PC-9 (cell line): Measurements from ENCODE around the gene GPX4. TPM values are rescaled to one million over a fixed set of nuclear protein-coding genes. Genes with fewer than 3 reads are reported as not detected.

Experiments
- Bru-seq: library from RNA; stranded (reverse); fragments of 400-500 nt; gene quantifications from one replicate; lab custom pipeline; 2021; lab: Mats Ljungman, UMichigan
- BruChase-seq, 2 experiments: library from RNA; stranded (reverse); fragments of 400-500 nt; gene quantifications; one replicate each; lab custom pipeline; 2021; lab: Mats Ljungman, UMichigan
- BruUV-seq: library from RNA; stranded (reverse); fragments of 400-500 nt; replicated peaks from 2 replicates; lab custom pipeline; 2021; lab: Mats Ljungman, UMichigan
- CTCF ChIA-PET: fragments of 300-600 bp; sonication (Branson Sonifier 250); formaldehyde crosslinking; loops from one replicate; lab custom pipeline; 2022; ENCODE audit warnings: antibody characterized with exemption; lab: Charles Lee
- POLR2A ChIA-PET: fragments of 300-600 bp; sonication (Branson Sonifier 250); formaldehyde crosslinking; loops from one replicate; lab custom pipeline; 2022; ENCODE audit warnings: antibody characterized with exemption; ENCODE audit not compliant: unreplicated experiment; lab: Charles Lee
- DNase-seq, 2 experiments: peaks; one replicate each; pipeline versions ENCODE4 v3.0.0 to v3.0.0-alpha.2; 2015 to 2022; ENCODE audit warnings: mixed read lengths in 1 of 2
- H2AFZ ChIP-seq: fragments of 200-600 bp; sonication (generic); 2 replicates; pipeline ENCODE4 v1.8.1; 2017; ENCODE audit warnings: antibody characterized with exemption
- H3F3A ChIP-seq: fragments of 200-600 bp; sonication (generic); 2 replicates; pipeline ENCODE4 v1.8.1; 2017; ENCODE audit warnings: antibody characterized with exemption, mild to moderate bottlenecking, low read depth; ENCODE audit not compliant: insufficient read depth
- H3K27ac ChIP-seq: fragments of 200-600 bp; sonication (generic); 2 replicates; pipeline ENCODE4 v1.6.1; 2016; ENCODE audit warnings: mixed run types
- H3K27me3 ChIP-seq: fragments of 200-600 bp; sonication (generic); 2 replicates; pipeline ENCODE4 v1.6.1; 2016; ENCODE audit warnings: low read depth, mixed run types; ENCODE audit not compliant: insufficient read depth
- H3K36me3 ChIP-seq: fragments of 200-600 bp; sonication (generic); 2 replicates; pipeline ENCODE4 v1.6.1; 2016; ENCODE audit warnings: low read depth, mixed run types
- H3K4me1 ChIP-seq: fragments of 200-600 bp; sonication (generic); replicated peaks from 2 replicates; pipeline ENCODE4 v1.6.1; 2016; ENCODE audit warnings: mixed run types; ENCODE audit not compliant: insufficient read depth
- H3K4me2 ChIP-seq: fragments of 200-600 bp; sonication (generic); 2 replicates; pipeline ENCODE4 v1.6.1; 2017; ENCODE audit warnings: mixed run types
- H3K4me3 ChIP-seq: fragments of 200-600 bp; sonication (generic); 2 replicates; pipeline ENCODE4 v1.6.1; 2016; ENCODE audit warnings: mixed run types
- H3K79me2 ChIP-seq: fragments of 200-600 bp; sonication (generic); 2 replicates; pipeline ENCODE4 v1.6.1; 2017; ENCODE audit warnings: low read depth, mixed run types
- H3K9me2 ChIP-seq: fragments of 200-600 bp; sonication (generic); 2 replicates; pipeline ENCODE4 v1.8.1; 2017; ENCODE audit warnings: mild to moderate bottlenecking; ENCODE audit not compliant: insufficient read depth
- H3K9me3 ChIP-seq: fragments of 200-600 bp; sonication (generic); 2 replicates; pipeline ENCODE4 v1.8.1; 2016; ENCODE audit warnings: low read depth; ENCODE audit not compliant: insufficient read depth
- H4K20me1 ChIP-seq: fragments of 200-600 bp; sonication (generic); 2 replicates; pipeline ENCODE4 v1.8.1; 2017; ENCODE audit not compliant: insufficient read depth
- CTCF ChIP-seq: fragments of 200-600 bp; sonication (generic); conservative IDR thresholded peaks from 2 replicates; pipeline ENCODE4 v1.6.1; 2017; ENCODE audit warnings: mixed run types, antibody characterized with exemption, mild to moderate bottlenecking, moderate library complexity
- EZH2 ChIP-seq: fragments of 200-600 bp; sonication (generic); IDR thresholded peaks from 2 replicates; pipeline ENCODE4 v1.8.0; 2017; ENCODE audit warnings: antibody characterized with exemption, low read depth
- intact Hi-C: fragments of 100-400 bp; cut with micrococcal nuclease; formaldehyde crosslinking; loops from one replicate; pipeline ENCODE4 v1.10.0; 2022; ENCODE audit not compliant: unreplicated experiment
- long read RNA-seq: library from polyadenylated mRNA; stranded (forward); transcript quantifications from one replicate; pipeline ENCODE4 v2.0.0, GENCODE V29; 2022
- total RNA-seq: library from RNA; stranded (reverse); gene quantifications from 2 replicates; pipeline ENCODE4 v1.2.3, GENCODE V29; 2021

The GPX4 gene
- total RNA-seq (465 and 489 TPM in 2 replicates), Bru-seq, nascent RNA (percentile 92 among the genes with signal in this experiment), BruChase-seq, experiment 1, labeled RNA remaining after a 2-hour chase (percentile 91 among the genes with signal in this experiment), BruChase-seq, experiment 2, labeled RNA remaining after a 6-hour chase (percentile 96 among the genes with signal in this experiment)
- long read RNA-seq, transcript GPX4-204 (6 exons, 536 nt) = minor isoform, 7 of 751 reads
- long read RNA-seq, transcript GPX4-201 (7 exons, 919 nt) = major isoform, 637 of 751 reads
- long read RNA-seq, transcript GPX4-207 (6 exons, 812 nt) = minor isoform, 7 of 751 reads
- long read RNA-seq, partial matches to known transcripts = 14 of 751 reads
- long read RNA-seq, other reads (novel, unspliced or antisense) = 85 of 751 reads

GRCh38 chr19:1103708-1104310 is at the start of gene GPX4:
Gene GPX4, plus strand, starts transcription at chr19:1103994. Its CDS starts 50 bp downstream, at chr19:1104044.
- Histone ChIP-seq H3K9me3 (peaks cover 8% of the 10 kb centered on the region; the same call in 1 of the 2 replicates), H3K4me1 (peaks cover 72% of the 10 kb centered on the region), H2AFZ (no peak within 1 kb of the TSS; the same call in 1 of the 2 replicates), H3K9me2 (no peaks in the 10 kb centered on the region), H4K20me1 (peaks cover 30% of the 10 kb centered on the region), H3K27me3 (no peaks in the 10 kb centered on the region), H3K79me2 (peaks cover 19% of the 10 kb centered on the region), H3K4me3 (peak within 1 kb of the TSS; percentile 78), H3F3A (peaks cover 74% of the 10 kb centered on the region), H3K27ac (peak within 1 kb of the TSS; percentile 97), H3K36me3 (no peaks in the 10 kb centered on the region), H3K4me2 (peak within 1 kb of the TSS; percentile 88)
- ChIA-PET CTCF (no interaction called here), POLR2A (interaction anchor here (0.6 to 1.0 kb wide), 7 partner anchors 38 to 478 kb away, joined by 3 to 27 read pairs (median 6); partner anchors contain the start of gene CIRBP)
- TF ChIP-seq EZH2 (no peak), CTCF (no peak)
- no TSS peak for BruUV-seq
- intact Hi-C loops = loop anchor here (2.0 to 5.0 kb wide), 4 partner anchors 37 to 87 kb away; partner anchors contain the start of gene ARHGAP45
- DNase-seq = peak; percentile 93 to 96

- CTCF ChIA-PET = no interaction called here
- Histone ChIP-seq H3K4me1 (no peaks in the 10 kb centered on the region), H3K9me2 (no peaks in the 10 kb centered on the region), H4K20me1 (no peaks in the 10 kb centered on the region), H3F3A (peaks cover 17% of the 10 kb centered on the region; the same call in 1 of the 2 replicates), H3K27me3 (no peaks in the 10 kb centered on the region), H3K9me3 (no peaks in the 10 kb centered on the region), H3K4me2 (no peak overlapping the region), H2AFZ (no peak overlapping the region), H3K36me3 (no peaks in the 10 kb centered on the region), H3K4me3 (no peak overlapping the region), H3K27ac (no peak overlapping the region), H3K79me2 (no peaks in the 10 kb centered on the region)
- intact Hi-C loops = no loop called here
- TF ChIP-seq EZH2 (no peak), CTCF (no peak)
- POLR2A ChIA-PET = no interaction called here
- DNase-seq = no peak
- BruUV-seq = no TSS peak
Observed at GRCh38 chr19:1054102-1055027, 49.4 kb upstream of the GPX4 start.

GRCh38 chr19:1055028-1055425 is 48.8 kb upstream of the GPX4 start:
- Histone ChIP-seq H2AFZ (no peak overlapping the region), H3K9me2 (no peaks in the 10 kb centered on the region), H3K27ac (no peak overlapping the region), H3K9me3 (no peaks in the 10 kb centered on the region), H3K4me2 (no peak overlapping the region), H3K4me1 (no peaks in the 10 kb centered on the region), H3K27me3 (no peaks in the 10 kb centered on the region), H4K20me1 (no peaks in the 10 kb centered on the region), H3K36me3 (no peaks in the 10 kb centered on the region), H3K4me3 (no peak overlapping the region), H3K79me2 (no peaks in the 10 kb centered on the region), H3F3A (peaks cover 16% of the 10 kb centered on the region; the same call in 1 of the 2 replicates)
- no TSS peak for BruUV-seq
- POLR2A ChIA-PET = no interaction called here
- TF ChIP-seq EZH2 (no peak), CTCF (no peak)
- CTCF ChIA-PET = no interaction called here
- intact Hi-C loops = no loop called here
- no peak for DNase-seq
